Neuronal stem cell (in vitro differentiated cells): ENCODE measurements around the gene MORF4L1.

Source experiments
- DNase-seq: peaks from one replicate; pipeline ENCODE4 v3.0.0-alpha.2; 2013; ENCODE audit warnings: low spot score
- H2AFZ ChIP-seq: one replicate; pipeline ENCODE4 v1.6.1; 2013; ENCODE audit warnings: mild to moderate bottlenecking, low read length, inconsistent platforms
- H2AK5ac ChIP-seq: 2 replicates; pipeline ENCODE4 v1.6.1; 2013; ENCODE audit warnings: low read depth, mild to moderate bottlenecking, inconsistent platforms, low read length, moderate library complexity, mixed read lengths
- H2BK120ac ChIP-seq: 2 replicates; pipeline ENCODE4 v1.6.1; 2013; ENCODE audit warnings: low read depth, mild to moderate bottlenecking, inconsistent platforms, low read length, moderate library complexity, mixed read lengths
- H2BK12ac ChIP-seq: one replicate; pipeline ENCODE4 v1.6.1; 2013; ENCODE audit warnings: low read length, inconsistent platforms
- H2BK15ac ChIP-seq: 2 replicates; pipeline ENCODE4 v1.6.1; 2013; ENCODE audit warnings: mild to moderate bottlenecking, low read length, inconsistent platforms, mixed read lengths
- H2BK5ac ChIP-seq: one replicate; pipeline ENCODE4 v1.6.1; 2013; ENCODE audit warnings: inconsistent platforms, mild to moderate bottlenecking, low read length, moderate library complexity
- H3K14ac ChIP-seq: one replicate; pipeline ENCODE4 v1.6.1; 2013; ENCODE audit warnings: low read length, inconsistent platforms
- H3K18ac ChIP-seq: 2 replicates; pipeline ENCODE4 v1.6.1; 2013; ENCODE audit warnings: low read length, inconsistent platforms
- H3K23ac ChIP-seq: 2 replicates; pipeline ENCODE4 v1.6.1; 2013; ENCODE audit warnings: low read depth, mild to moderate bottlenecking, mixed read lengths, low read length, inconsistent platforms; ENCODE audit not compliant: poor library complexity
- H3K27ac ChIP-seq: replicated peaks from 3 replicates; pipeline ENCODE4 v1.5.1; 2013; ENCODE audit warnings: low read length, inconsistent platforms
- H3K27me3 ChIP-seq, 3 experiments: 2 replicates each; pipeline ENCODE4 v1.6.1; 2013; ENCODE audit warnings: low read length in 3 of 3, mild to moderate bottlenecking in 2 of 3, inconsistent platforms in 1 of 3, low read depth in 1 of 3, mixed read lengths in 1 of 3, moderate library complexity in 1 of 3; ENCODE audit not compliant: control insufficient read depth in 3 of 3, insufficient read depth in 3 of 3
- H3K36me3 ChIP-seq, 2 donors: replicated peaks in 1 of 2; 2 replicates each; pipeline ENCODE4 v1.6.1; 2013; ENCODE audit warnings: low read length in 2 of 2; ENCODE audit not compliant: control insufficient read depth in 2 of 2, insufficient read depth in 2 of 2
- H3K4ac ChIP-seq: 2 replicates; pipeline ENCODE4 v1.6.1; 2013; ENCODE audit warnings: inconsistent platforms, mild to moderate bottlenecking, low read length, moderate library complexity
- H3K4me1 ChIP-seq, 2 donors: 1 replicate in 1 of 2; 2 replicates in 1 of 2; pipeline ENCODE4 v1.6.1; 2013; ENCODE audit warnings: low read length in 2 of 2, low read depth in 1 of 2; ENCODE audit not compliant: control insufficient read depth in 2 of 2, insufficient read depth in 1 of 2
- H3K4me2 ChIP-seq: one replicate; pipeline ENCODE4 v1.6.1; 2013; ENCODE audit warnings: mild to moderate bottlenecking, low read length, inconsistent platforms; ENCODE audit not compliant: insufficient read depth, poor library complexity, severe bottlenecking
- H3K4me3 ChIP-seq, 2 donors: 2 replicates each; pipeline ENCODE4 v1.5.1; 2013; ENCODE audit warnings: low read length in 2 of 2, mild to moderate bottlenecking in 2 of 2, inconsistent platforms in 1 of 2, moderate library complexity in 1 of 2
- H3K79me1 ChIP-seq: one replicate; pipeline ENCODE4 v1.6.1; 2013; ENCODE audit warnings: low read depth, mild to moderate bottlenecking, inconsistent platforms, low read length, moderate library complexity
- H3K9ac ChIP-seq: one replicate; pipeline ENCODE4 v1.6.1; 2013; ENCODE audit warnings: mild to moderate bottlenecking, low read depth, low read length, inconsistent platforms; ENCODE audit not compliant: poor library complexity
- H3K9me3 ChIP-seq, 2 donors: replicated peaks in 1 of 2; 2 replicates each; pipeline versions ENCODE3 to v1.6.1; 2013; ENCODE audit warnings: low read length in 2 of 2, mild to moderate bottlenecking in 2 of 2, inconsistent platforms in 1 of 2, low read depth in 1 of 2, mixed read lengths in 1 of 2, moderate library complexity in 1 of 2; ENCODE audit not compliant: control insufficient read depth in 2 of 2, insufficient read depth in 1 of 2
- H4K8ac ChIP-seq: one replicate; pipeline ENCODE4 v1.6.1; 2013; ENCODE audit warnings: low read depth, mild to moderate bottlenecking, inconsistent platforms, low read length, moderate library complexity
- H4K91ac ChIP-seq: one replicate; pipeline ENCODE4 v1.6.1; 2013; ENCODE audit warnings: low read length, low read depth, mild to moderate bottlenecking, inconsistent platforms; ENCODE audit not compliant: poor library complexity
- WGBS, 2 donors: extraction: QIAGEN DNeasy Blood & Tissue Kit; methylation state at CpG; one replicate each; pipeline ENCODE4 v1.1.7; 2013; ENCODE audit warnings: missing lambda C conversion rate in 2 of 2, mixed read lengths in 1 of 2; ENCODE audit not compliant: insufficient read length in 2 of 2, insufficient replicate concordance in 1 of 2; ENCODE audit errors: extremely low coverage in 2 of 2; 5-methylcytosine and 5-hydroxymethylcytosine counted together

MORF4L1 gene

GRCh38 chr15:78850352-78850751 is 22.3 kb upstream of the MORF4L1 start:
- no peak overlapping the region for H2BK120ac ChIP-seq
- no peak overlapping the region for H3K14ac ChIP-seq
- H2AFZ ChIP-seq: no peak overlapping the region
- H4K91ac ChIP-seq: no peak overlapping the region
- no peak overlapping the region for H2BK12ac ChIP-seq
- H3K36me3 ChIP-seq: no peaks in the 10 kb centered on the region
- no peak overlapping the region for H4K8ac ChIP-seq
- H2BK15ac ChIP-seq: no peak overlapping the region
- no peak overlapping the region for H3K9ac ChIP-seq
- H3K4me3 ChIP-seq: no peak overlapping the region
- no peak overlapping the region for H3K18ac ChIP-seq
- H3K79me1 ChIP-seq: no peaks in the 10 kb centered on the region
- H3K23ac ChIP-seq: no peak overlapping the region
- no peak overlapping the region for H3K27ac ChIP-seq
- H3K27me3 ChIP-seq: no peaks in the 10 kb centered on the region
- H3K9me3 ChIP-seq: no peaks in the 10 kb centered on the region
- no peak overlapping the region for H2AK5ac ChIP-seq
- no peak overlapping the region for H3K4me2 ChIP-seq
- H3K4me1 ChIP-seq: peaks cover 8 to 11% of the 10 kb centered on the region in 2 donors
- DNase-seq: no peak
- no peak overlapping the region for H2BK5ac ChIP-seq
- no CpG with 5 or more reads among the region's 2 CpGs for WGBS, 2 donors
- H3K4ac ChIP-seq: no peak overlapping the region

GRCh38 chr15:78850941-78851755 is 21.5 kb upstream of the MORF4L1 start:
- Histone ChIP-seq H3K36me3 (no peaks in the 10 kb centered on the region), H3K4me2 (no peak overlapping the region), H3K27ac (no peak overlapping the region), H2BK15ac (no peak overlapping the region), H3K18ac (no peak overlapping the region), H4K91ac (no peak overlapping the region), H3K9ac (no peak overlapping the region), H2BK120ac (no peak overlapping the region), H3K14ac (no peak overlapping the region), H3K27me3 (no peaks in the 10 kb centered on the region), H2AFZ (peak overlapping the region; percentile 78), H3K4me3 (no peak overlapping the region), H2BK5ac (no peak overlapping the region), H2AK5ac (no peak overlapping the region), H3K4ac (no peak overlapping the region), H2BK12ac (no peak overlapping the region), H3K23ac (no peak overlapping the region), H4K8ac (no peak overlapping the region), H3K79me1 (no peaks in the 10 kb centered on the region), H3K4me1 (peaks cover 8 to 11% of the 10 kb centered on the region in 2 donors), H3K9me3 (no peaks in the 10 kb centered on the region)
- peak; percentile 46 for DNase-seq
- no CpG with 5 or more reads among the region's 6 CpGs for WGBS, 2 donors

DNA sequence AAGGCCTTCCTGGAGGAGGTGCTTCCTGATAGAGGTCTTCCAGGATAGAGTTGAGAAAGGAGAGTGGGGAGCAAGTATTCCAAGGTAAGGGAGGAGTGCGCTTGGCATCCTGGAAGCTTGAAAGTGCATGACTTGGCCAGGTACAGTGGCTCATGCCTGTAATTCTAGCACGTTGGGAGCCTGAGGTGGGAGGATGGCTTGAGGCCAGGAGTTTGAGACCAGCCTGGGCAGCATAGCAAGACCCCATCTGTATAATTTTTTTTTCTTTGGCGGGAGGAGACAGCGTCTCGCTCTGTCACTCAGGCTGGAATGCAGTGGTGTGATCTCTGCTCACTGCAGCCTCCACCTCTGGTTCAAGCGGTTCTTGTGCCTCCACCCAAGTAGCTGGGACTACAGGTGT is 19.2 kb upstream of the MORF4L1 start:
- Histone ChIP-seq H3K18ac (no peak overlapping the region), H2BK12ac (no peak overlapping the region), H2BK120ac (no peak overlapping the region), H2AK5ac (no peak overlapping the region), H2BK15ac (no peak overlapping the region), H3K14ac (no peak overlapping the region), H3K4me3 (no peak overlapping the region), H3K4me1 (peaks cover 8 to 11% of the 10 kb centered on the region in 2 donors), H3K27me3 (no peaks in the 10 kb centered on the region), H2AFZ (no peak overlapping the region), H3K4ac (no peak overlapping the region), H4K91ac (no peak overlapping the region), H2BK5ac (no peak overlapping the region), H3K79me1 (no peaks in the 10 kb centered on the region), H3K9ac (no peak overlapping the region), H3K27ac (no peak overlapping the region), H3K36me3 (no peaks in the 10 kb centered on the region), H3K23ac (no peak overlapping the region), H3K4me2 (no peak overlapping the region), H4K8ac (no peak overlapping the region), H3K9me3 (no peaks in the 10 kb centered on the region)
- no peak for DNase-seq
- WGBS, 2 donors: no CpG with 5 or more reads among the region's 6 CpGs

- Histone ChIP-seq H2AFZ (no peak overlapping the region), H3K23ac (no peak overlapping the region), H2BK5ac (no peak overlapping the region), H3K9me3 (peaks cover 0 to 8% of the 10 kb centered on the region in 2 donors), H2BK12ac (no peak overlapping the region), H3K14ac (no peak overlapping the region), H3K18ac (no peak overlapping the region), H3K4me1 (peaks cover 8 to 11% of the 10 kb centered on the region in 2 donors), H2BK120ac (no peak overlapping the region), H4K8ac (no peak overlapping the region), H3K27ac (no peak overlapping the region), H2AK5ac (no peak overlapping the region), H3K4me2 (no peak overlapping the region), H3K4me3 (no peak overlapping the region), H3K4ac (no peak overlapping the region), H4K91ac (no peak overlapping the region), H3K9ac (no peak overlapping the region), H2BK15ac (no peak overlapping the region), H3K36me3 (no peaks in the 10 kb centered on the region), H3K79me1 (no peaks in the 10 kb centered on the region), H3K27me3 (no peaks in the 10 kb centered on the region)
- no CpG with 5 or more reads among the region's 2 CpGs for WGBS, 2 donors
- DNase-seq: no peak
Observed at GRCh38 chr15:78854833-78855372, 17.8 kb upstream of the MORF4L1 start.
